WTC11 (cell line): Measurements from ENCODE around the gene NECTIN1. TPM values are rescaled to one million over a fixed set of nuclear protein-coding genes. Genes with fewer than 3 reads are reported as not detected.

ENCODE experiments used
- ATAC-seq: fragments of 200-7000 bp; cut with Tn5 transposase; 2 replicates; pipeline ENCODE4 v1.10.0; 2021; ENCODE audit warnings: mild to moderate bottlenecking, moderate library complexity
- CTCF ChIA-PET: fragments of 300-600 bp; sonication (Branson Sonifier 250); formaldehyde crosslinking; loops from one replicate; lab custom pipeline; 2021; ENCODE audit warnings: antibody characterized with exemption; lab: Charles Lee
- POLR2A ChIA-PET: fragments of 350-600 bp; sonication (Branson Sonifier 250); formaldehyde crosslinking; loops from one replicate; lab custom pipeline; 2021; ENCODE audit warnings: antibody characterized with exemption; lab: Charles Lee
- DNase-seq: peaks from one replicate; pipeline ENCODE4 v3.0.0; 2021; ENCODE audit warnings: low spot score
- H3K27ac Mint-ChIP-seq: 2 replicates; pipeline ENCODE4 v1.8.0; 2021; ENCODE audit warnings: mixed read lengths
- H3K27me3 Mint-ChIP-seq: 2 replicates; pipeline ENCODE4 v1.8.0; 2021; ENCODE audit warnings: low read depth, mild to moderate bottlenecking, moderate library complexity, mixed read lengths
- H3K36me3 Mint-ChIP-seq: 2 replicates; pipeline ENCODE4 v1.8.0; 2021; ENCODE audit warnings: mixed read lengths
- H3K4me1 Mint-ChIP-seq: 2 replicates; pipeline ENCODE4 v1.8.0; 2022; ENCODE audit warnings: mixed read lengths
- H3K4me3 Mint-ChIP-seq: 2 replicates; pipeline ENCODE4 v1.8.0; 2021; ENCODE audit warnings: mild to moderate bottlenecking, moderate library complexity, mixed read lengths
- H3K9me3 Mint-ChIP-seq: 2 replicates; pipeline ENCODE4 v1.8.0; 2021; ENCODE audit warnings: mixed read lengths
- AFF4 ChIP-seq: sonication (generic); formaldehyde crosslinking; IDR thresholded peaks from 2 replicates; pipeline ENCODE4 v1.8.1; 2023; ENCODE audit warnings: mild to moderate bottlenecking, missing genetic modification reagents, borderline replicate concordance
- CREB1 ChIP-seq: sonication (generic); formaldehyde crosslinking; IDR thresholded peaks from 2 replicates; pipeline ENCODE4 v1.8.0; 2023; ENCODE audit warnings: mild to moderate bottlenecking, missing genetic modification reagents
- E2F4 ChIP-seq: sonication (generic); formaldehyde crosslinking; IDR thresholded peaks from 2 replicates; pipeline ENCODE4 v1.8.1; 2022; ENCODE audit warnings: low read depth, mild to moderate bottlenecking, moderate library complexity, missing genetic modification reagents, borderline replicate concordance
- ELF4 ChIP-seq: sonication (generic); formaldehyde crosslinking; IDR thresholded peaks from 2 replicates; pipeline ENCODE4 v1.8.1; 2022; ENCODE audit warnings: low read depth, mild to moderate bottlenecking, moderate library complexity, missing genetic modification reagents
- EMX1 ChIP-seq: fragments of 250-450 bp; sonication (Bioruptor Pico); IDR thresholded peaks from 2 replicates; pipeline ENCODE4 v1.8.0; 2021; ENCODE audit warnings: mild to moderate bottlenecking
- KAT7 ChIP-seq: sonication (generic); formaldehyde crosslinking; IDR thresholded peaks from 2 replicates; pipeline ENCODE4 v1.8.1; 2023; ENCODE audit warnings: missing genetic modification reagents, mild to moderate bottlenecking, borderline replicate concordance
- SOX15 ChIP-seq: fragments of 250-450 bp; sonication (Bioruptor Pico); IDR thresholded peaks from 2 replicates; pipeline ENCODE4 v1.9.0; 2021; ENCODE audit warnings: mild to moderate bottlenecking
- STAT6 ChIP-seq: sonication (generic); formaldehyde crosslinking; conservative IDR thresholded peaks from 2 replicates; pipeline ENCODE4 v1.8.1; 2023; ENCODE audit warnings: mild to moderate bottlenecking, low read depth, missing genetic modification reagents, moderate library complexity
- TCF7 ChIP-seq: sonication (generic); formaldehyde crosslinking; IDR thresholded peaks from 2 replicates; pipeline ENCODE4 v1.8.0; 2022; ENCODE audit warnings: mild to moderate bottlenecking, low read depth, missing genetic modification reagents, moderate library complexity
- ZNF121 ChIP-seq: sonication (generic); formaldehyde crosslinking; IDR thresholded peaks from 2 replicates; pipeline ENCODE4 v1.8.0; 2023; ENCODE audit warnings: missing genetic modification reagents
- ZNF281 ChIP-seq: sonication (generic); formaldehyde crosslinking; IDR thresholded peaks from 2 replicates; pipeline ENCODE4 v1.8.0; 2023; ENCODE audit warnings: mild to moderate bottlenecking, missing genetic modification reagents
- ZNF317 ChIP-seq: sonication (generic); formaldehyde crosslinking; IDR thresholded peaks from 2 replicates; pipeline ENCODE4 v1.8.1; 2023; ENCODE audit warnings: low read depth, mild to moderate bottlenecking, moderate library complexity, missing genetic modification reagents, borderline replicate concordance
- ZNF396 ChIP-seq: fragments of 250-450 bp; sonication (Bioruptor Pico); IDR thresholded peaks from 2 replicates; pipeline ENCODE4 v1.8.0; 2021; ENCODE audit warnings: mild to moderate bottlenecking, moderate library complexity, borderline replicate concordance
- ZNF416 ChIP-seq: fragments of 250-450 bp; sonication (Bioruptor Pico); IDR thresholded peaks from 2 replicates; pipeline ENCODE4 v1.9.0; 2021; ENCODE audit warnings: mild to moderate bottlenecking, inconsistent platforms
- total RNA-seq: library from RNA; stranded (reverse); gene quantifications from 3 replicates; pipeline ENCODE4 v1.2.3, GENCODE V29; 2021
- TF ChIP-seq, protein P1 (sequence below): fragments of 250-450 bp; sonication (Bioruptor Pico); IDR thresholded peaks from 2 replicates; pipeline ENCODE4 v1.9.0; 2021; ENCODE audit warnings: mild to moderate bottlenecking
- TF ChIP-seq, protein P2 (sequence below): sonication (generic); formaldehyde crosslinking; conservative IDR thresholded peaks from 2 replicates; pipeline ENCODE4 v1.8.1; 2022; ENCODE audit warnings: mild to moderate bottlenecking, missing genetic modification reagents
- TF ChIP-seq, protein P3 (sequence below): sonication (generic); formaldehyde crosslinking; IDR thresholded peaks from 2 replicates; pipeline ENCODE4 v1.8.0; 2022; ENCODE audit warnings: mild to moderate bottlenecking, missing genetic modification reagents
- TF ChIP-seq, protein P4 (sequence below): fragments of 200-600 bp; IDR thresholded peaks from 2 replicates; pipeline ENCODE4 v1.8.0; 2022; ENCODE audit warnings: antibody characterized with exemption

NECTIN1 gene
- total RNA-seq, 1 experiment from 2014 or later: 86.2 TPM

- no peak for TF ChIP-seq EMX1
- TF ChIP-seq STAT6 (CRISPR knock-in tag): no peak
- TF ChIP-seq, protein P1, sequence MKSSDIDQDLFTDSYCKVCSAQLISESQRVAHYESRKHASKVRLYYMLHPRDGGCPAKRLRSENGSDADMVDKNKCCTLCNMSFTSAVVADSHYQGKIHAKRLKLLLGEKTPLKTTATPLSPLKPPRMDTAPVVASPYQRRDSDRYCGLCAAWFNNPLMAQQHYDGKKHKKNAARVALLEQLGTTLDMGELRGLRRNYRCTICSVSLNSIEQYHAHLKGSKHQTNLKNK (CRISPR knock-in tag): no peak
- no peak for TF ChIP-seq ZNF281 (CRISPR knock-in tag)
- TF ChIP-seq CREB1 (CRISPR knock-in tag): no peak
- TF ChIP-seq ZNF416 (CRISPR knock-in tag): no peak
- TF ChIP-seq, all 79 proteins: peak for 0
- Mint-ChIP-seq H3K9me3 (no peaks in the 10 kb centered on the region), H3K4me3 (no peak overlapping the region), H3K27ac (no peak overlapping the region), H3K4me1 (peaks cover 87% of the 10 kb centered on the region), H3K27me3 (no peaks in the 10 kb centered on the region), H3K36me3 (no peaks in the 10 kb centered on the region)
- ATAC-seq: no peak
- CTCF ChIA-PET: interaction anchor here (9.0 kb wide), 1 partner anchor 32 kb away, joined by 66 read pairs; no protein-coding TSS in a partner anchor
- DNase-seq: no peak
- POLR2A ChIA-PET: no interaction called here
Measured at GRCh38 chr11:119689302-119689701, 39.7 kb downstream of the NECTIN1 start.

DNA sequence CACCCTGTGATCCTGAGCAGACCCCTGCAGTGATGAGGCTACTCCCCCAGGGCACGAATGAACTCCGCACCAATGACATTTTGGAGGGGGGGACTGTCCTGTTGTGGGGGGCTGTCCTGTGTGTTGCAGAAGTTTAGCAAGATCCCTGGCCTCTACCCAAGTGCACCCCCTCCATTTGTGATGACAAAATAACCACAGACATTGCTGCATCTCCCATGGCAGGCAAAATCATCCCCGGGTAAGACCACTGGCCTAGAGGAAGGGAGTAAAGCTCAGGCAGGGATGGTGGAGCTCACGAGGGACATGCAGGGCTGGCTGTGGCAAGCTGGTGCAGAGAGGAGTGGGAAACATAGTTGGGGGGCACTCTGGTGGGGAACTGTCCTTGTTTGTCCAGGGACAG, 40.6 kb downstream of the NECTIN1 start:
- POLR2A ChIA-PET: no interaction called here
- H3K27ac Mint-ChIP-seq: no peak overlapping the region
- H3K9me3 Mint-ChIP-seq: no peaks in the 10 kb centered on the region
- no peak overlapping the region for H3K4me3 Mint-ChIP-seq
- no peaks in the 10 kb centered on the region for H3K27me3 Mint-ChIP-seq
- H3K4me1 Mint-ChIP-seq: peaks cover 85% of the 10 kb centered on the region
- ATAC-seq (no peak), DNase-seq (no peak)
- CTCF ChIA-PET: interaction anchor here (0.6 to 1.9 kb wide), 4 partner anchors 21 to 79 kb away, joined by 3 to 10 read pairs (median 4); partner anchors contain the start of gene NECTIN1
- H3K36me3 Mint-ChIP-seq: no peaks in the 10 kb centered on the region
- TF ChIP-seq TCF7 (CRISPR knock-in tag): no peak
- TF ChIP-seq AFF4 (CRISPR knock-in tag): no peak
- TF ChIP-seq, protein P2, sequence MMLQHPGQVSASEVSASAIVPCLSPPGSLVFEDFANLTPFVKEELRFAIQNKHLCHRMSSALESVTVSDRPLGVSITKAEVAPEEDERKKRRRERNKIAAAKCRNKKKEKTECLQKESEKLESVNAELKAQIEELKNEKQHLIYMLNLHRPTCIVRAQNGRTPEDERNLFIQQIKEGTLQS (CRISPR knock-in tag): no peak
- TF ChIP-seq ZNF317 (CRISPR knock-in tag): no peak
- no peak for TF ChIP-seq ZNF396 (CRISPR knock-in tag)
- TF ChIP-seq, protein P3, sequence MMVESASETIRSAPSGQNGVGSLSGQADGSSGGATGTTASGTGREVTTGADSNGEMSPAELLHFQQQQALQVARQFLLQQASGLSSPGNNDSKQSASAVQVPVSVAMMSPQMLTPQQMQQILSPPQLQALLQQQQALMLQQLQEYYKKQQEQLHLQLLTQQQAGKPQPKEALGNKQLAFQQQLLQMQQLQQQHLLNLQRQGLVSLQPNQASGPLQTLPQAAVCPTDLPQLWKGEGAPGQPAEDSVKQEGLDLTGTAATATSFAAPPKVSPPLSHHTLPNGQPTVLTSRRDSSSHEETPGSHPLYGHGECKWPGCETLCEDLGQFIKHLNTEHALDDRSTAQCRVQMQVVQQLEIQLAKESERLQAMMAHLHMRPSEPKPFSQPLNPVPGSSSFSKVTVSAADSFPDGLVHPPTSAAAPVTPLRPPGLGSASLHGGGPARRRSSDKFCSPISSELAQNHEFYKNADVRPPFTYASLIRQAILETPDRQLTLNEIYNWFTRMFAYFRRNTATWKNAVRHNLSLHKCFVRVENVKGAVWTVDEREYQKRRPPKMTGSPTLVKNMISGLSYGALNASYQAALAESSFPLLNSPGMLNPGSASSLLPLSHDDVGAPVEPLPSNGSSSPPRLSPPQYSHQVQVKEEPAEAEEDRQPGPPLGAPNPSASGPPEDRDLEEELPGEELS: no peak
- TF ChIP-seq E2F4: no peak
- no peak for TF ChIP-seq ZNF121 (CRISPR knock-in tag)
- no peak for TF ChIP-seq SOX15 (CRISPR knock-in tag)
- TF ChIP-seq, protein P4, sequence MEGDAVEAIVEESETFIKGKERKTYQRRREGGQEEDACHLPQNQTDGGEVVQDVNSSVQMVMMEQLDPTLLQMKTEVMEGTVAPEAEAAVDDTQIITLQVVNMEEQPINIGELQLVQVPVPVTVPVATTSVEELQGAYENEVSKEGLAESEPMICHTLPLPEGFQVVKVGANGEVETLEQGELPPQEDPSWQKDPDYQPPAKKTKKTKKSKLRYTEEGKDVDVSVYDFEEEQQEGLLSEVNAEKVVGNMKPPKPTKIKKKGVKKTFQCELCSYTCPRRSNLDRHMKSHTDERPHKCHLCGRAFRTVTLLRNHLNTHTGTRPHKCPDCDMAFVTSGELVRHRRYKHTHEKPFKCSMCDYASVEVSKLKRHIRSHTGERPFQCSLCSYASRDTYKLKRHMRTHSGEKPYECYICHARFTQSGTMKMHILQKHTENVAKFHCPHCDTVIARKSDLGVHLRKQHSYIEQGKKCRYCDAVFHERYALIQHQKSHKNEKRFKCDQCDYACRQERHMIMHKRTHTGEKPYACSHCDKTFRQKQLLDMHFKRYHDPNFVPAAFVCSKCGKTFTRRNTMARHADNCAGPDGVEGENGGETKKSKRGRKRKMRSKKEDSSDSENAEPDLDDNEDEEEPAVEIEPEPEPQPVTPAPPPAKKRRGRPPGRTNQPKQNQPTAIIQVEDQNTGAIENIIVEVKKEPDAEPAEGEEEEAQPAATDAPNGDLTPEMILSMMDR: no peak
- no peak for TF ChIP-seq ELF4 (CRISPR knock-in tag)
- TF ChIP-seq KAT7: no peak
